Thymus (tissue), 14 donors: Measurements from ENCODE around the gene NFRKB. TPM values are rescaled to one million over a fixed set of nuclear protein-coding genes. Genes with fewer than 3 reads are reported as not detected.

Source experiments
- DNase-seq, 9 donors: peaks; one replicate each; pipeline ENCODE4 v3.0.0-alpha.2; 2013; ENCODE audit warnings: low spot score in 9 of 9, low read depth in 6 of 9, missing footprints in 1 of 9
- H3K27ac ChIP-seq, 2 donors: one replicate each; pipeline ENCODE4 v1.5.1; 2013; ENCODE audit warnings: control low read depth in 1 of 2, low read depth in 1 of 2, low read length in 1 of 2, mild to moderate bottlenecking in 1 of 2, moderate library complexity in 1 of 2
- H3K27me3 ChIP-seq, 2 donors: one replicate each; pipeline ENCODE4 v1.5.1; 2013; ENCODE audit warnings: low read length in 1 of 2; ENCODE audit not compliant: control insufficient read depth in 2 of 2, insufficient read depth in 1 of 2
- H3K36me3 ChIP-seq, 2 donors: one replicate each; pipeline ENCODE4 v1.5.1; 2013; ENCODE audit warnings: low read length in 1 of 2, mild to moderate bottlenecking in 1 of 2, moderate library complexity in 1 of 2; ENCODE audit not compliant: control insufficient read depth in 2 of 2, insufficient read depth in 2 of 2
- H3K4me1 ChIP-seq, 2 donors: one replicate each; pipeline ENCODE4 v1.5.1; 2013; ENCODE audit warnings: low read length in 2 of 2; ENCODE audit not compliant: control insufficient read depth in 2 of 2, insufficient read depth in 2 of 2
- H3K4me3 ChIP-seq, 2 donors: one replicate each; pipeline ENCODE4 v1.5.1; 2013; ENCODE audit warnings: low read length in 2 of 2, control low read depth in 1 of 2, mild to moderate bottlenecking in 1 of 2
- H3K9me3 ChIP-seq, 2 donors: one replicate each; pipeline ENCODE4 v1.5.1; 2013; ENCODE audit warnings: low read length in 1 of 2, mild to moderate bottlenecking in 1 of 2; ENCODE audit not compliant: control insufficient read depth in 2 of 2, insufficient read depth in 1 of 2
- WGBS: extraction: QIAGEN DNeasy Blood & Tissue Kit; methylation state at CpG from one replicate; pipeline ENCODE4 v1.1.7; 2013; 5-methylcytosine and 5-hydroxymethylcytosine counted together
- long read RNA-seq, 10 donors: transcript quantifications; one replicate each; lab custom pipeline, GENCODE V29; 2026
- polyA plus RNA-seq: library from polyadenylated mRNA; stranded (reverse); fragments of 200-250 nt; gene quantifications from one replicate; pipeline ENCODE4 v1.2.3, GENCODE V29; 2013
- total RNA-seq: library from RNA; stranded (reverse); fragments of 120-200 nt; gene quantifications from one replicate; pipeline ENCODE4 v1.2.4, GENCODE V29; 2013
- donor health status: healthy.

Gene NFRKB
- 13.3 TPM for total RNA-seq
- 13.0 TPM for polyA plus RNA-seq
- long read RNA-seq, donor 1: 0 reads
- long read RNA-seq, donor 2: 0 reads
- long read RNA-seq, donor 3: 0 reads
- long read RNA-seq, donor 4: 0 reads
- long read RNA-seq, donor 5: 0 reads
- long read RNA-seq, donor 6: 0 reads
- long read RNA-seq, donor 7: 0 reads
- long read RNA-seq, donor 8: 0 reads
- long read RNA-seq, donor 9, partial matches to known transcripts: 0 of 1 reads
- long read RNA-seq, donor 9, other reads (novel, unspliced or antisense): 0 of 1 reads
- long read RNA-seq, donor 10: 0 reads

GRCh38 chr11:129895126-129896041 is at the start of gene NFRKB:
NFRKB (minus strand) TSS chr11:129895578; CDS start chr11:129892849, 2,729 bp downstream.
- H3K36me3 ChIP-seq: peaks cover 0 to 8% of the 10 kb centered on the region in 2 donors
- no peaks in the 10 kb centered on the region for H3K27me3 ChIP-seq
- peak within 1 kb of the TSS; percentile 78 to 90 for H3K4me3 ChIP-seq
- 3% methylated on average over 77 of the region's 77 CpGs for WGBS
- no peaks in the 10 kb centered on the region for H3K9me3 ChIP-seq
- peak in 8 of 9 donors; percentile 58 to 92 (median 76) for DNase-seq
- peak within 1 kb of the TSS; percentile 70 to 86 for H3K27ac ChIP-seq
- peaks cover 10 to 11% of the 10 kb centered on the region in 2 donors for H3K4me1 ChIP-seq

- DNase-seq: no peak
- H3K4me1 ChIP-seq: peaks cover 0 to 5% of the 10 kb centered on the region in 2 donors
- peaks cover 6 to 8% of the 10 kb centered on the region in 2 donors for H3K36me3 ChIP-seq
- WGBS: 98% methylated on average over 18 of the region's 18 CpGs
- H3K4me3 ChIP-seq: no peak overlapping the region
- H3K27me3 ChIP-seq: no peaks in the 10 kb centered on the region
- H3K27ac ChIP-seq: no peak overlapping the region
- no peaks in the 10 kb centered on the region for H3K9me3 ChIP-seq
Observed at GRCh38 chr11:129944696-129945095, 49.3 kb upstream of the NFRKB start.

- peaks cover 8 to 9% of the 10 kb centered on the region in 2 donors for H3K36me3 ChIP-seq
- H3K4me3 ChIP-seq: no peak overlapping the region
- H3K27ac ChIP-seq: no peak overlapping the region
- no peaks in the 10 kb centered on the region for H3K27me3 ChIP-seq
- H3K9me3 ChIP-seq: no peaks in the 10 kb centered on the region
- peaks cover 0 to 5% of the 10 kb centered on the region in 2 donors for H3K4me1 ChIP-seq
- no peak for DNase-seq
Observed at GRCh38 chr11:129943036-129943435, 47.7 kb upstream of the NFRKB start.

- Histone ChIP-seq H3K36me3 (peaks cover 4 to 8% of the 10 kb centered on the region in 2 donors), H3K9me3 (no peaks in the 10 kb centered on the region), H3K4me3 (no peak overlapping the region), H3K27ac (no peak overlapping the region), H3K4me1 (no peaks in the 10 kb centered on the region), H3K27me3 (no peaks in the 10 kb centered on the region)
- 95% methylated on average over 4 of the region's 4 CpGs for WGBS
- no peak for DNase-seq
Observed at GRCh38 chr11:129939510-129939909, 44.1 kb upstream of the NFRKB start.

GRCh38 chr11:129938764-129939163 is 43.4 kb upstream of the NFRKB start:
- H3K27me3 ChIP-seq: no peaks in the 10 kb centered on the region
- H3K4me1 ChIP-seq: no peaks in the 10 kb centered on the region
- 96% methylated on average over 5 of the region's 5 CpGs for WGBS

GRCh38 chr11:129937592-129938238 is 42.3 kb upstream of the NFRKB start:
- no peak overlapping the region for H3K4me3 ChIP-seq
- DNase-seq: no peak
- no peak overlapping the region for H3K27ac ChIP-seq
- H3K27me3 ChIP-seq: no peaks in the 10 kb centered on the region
- H3K4me1 ChIP-seq: no peaks in the 10 kb centered on the region
- 95% methylated on average over 4 of the region's 4 CpGs for WGBS
- H3K36me3 ChIP-seq: peaks cover 8 to 11% of the 10 kb centered on the region in 2 donors
- H3K9me3 ChIP-seq: no peaks in the 10 kb centered on the region

More at GRCh38 chr11:129938764-129939163, 43.4 kb upstream of the NFRKB start:
- Histone ChIP-seq H3K27ac (peak overlapping the region in 1 of 2 donors; percentile 7), H3K9me3 (no peaks in the 10 kb centered on the region), H3K36me3 (peaks cover 8 to 10% of the 10 kb centered on the region in 2 donors), H3K4me3 (no peak overlapping the region)
- DNase-seq: no peak

- Histone ChIP-seq H3K36me3 (peaks cover 3 to 20% of the 10 kb centered on the region in 2 donors), H3K9me3 (no peaks in the 10 kb centered on the region), H3K4me1 (no peaks in the 10 kb centered on the region), H3K27ac (peak overlapping the region in 1 of 2 donors; percentile 7), H3K27me3 (no peaks in the 10 kb centered on the region), H3K4me3 (no peak overlapping the region)
- WGBS: 96% methylated on average over 3 of the region's 3 CpGs
- DNase-seq: no peak
Observed at GRCh38 chr11:129935723-129936122, 40.3 kb upstream of the NFRKB start.

- H3K27ac ChIP-seq: peak overlapping the region in 1 of 2 donors; percentile 30
- no peak for DNase-seq
- no peaks in the 10 kb centered on the region for H3K27me3 ChIP-seq
- no peak overlapping the region for H3K4me3 ChIP-seq
- H3K4me1 ChIP-seq: no peaks in the 10 kb centered on the region
- H3K9me3 ChIP-seq: no peaks in the 10 kb centered on the region
- peaks cover 17 to 20% of the 10 kb centered on the region in 2 donors for H3K36me3 ChIP-seq
- 92% methylated on average over 9 of the region's 9 CpGs for WGBS
Observed at GRCh38 chr11:129933891-129934290, 38.5 kb upstream of the NFRKB start.
